ENCODE measurements around the gene TNIK.

The TNIK gene

DNA sequence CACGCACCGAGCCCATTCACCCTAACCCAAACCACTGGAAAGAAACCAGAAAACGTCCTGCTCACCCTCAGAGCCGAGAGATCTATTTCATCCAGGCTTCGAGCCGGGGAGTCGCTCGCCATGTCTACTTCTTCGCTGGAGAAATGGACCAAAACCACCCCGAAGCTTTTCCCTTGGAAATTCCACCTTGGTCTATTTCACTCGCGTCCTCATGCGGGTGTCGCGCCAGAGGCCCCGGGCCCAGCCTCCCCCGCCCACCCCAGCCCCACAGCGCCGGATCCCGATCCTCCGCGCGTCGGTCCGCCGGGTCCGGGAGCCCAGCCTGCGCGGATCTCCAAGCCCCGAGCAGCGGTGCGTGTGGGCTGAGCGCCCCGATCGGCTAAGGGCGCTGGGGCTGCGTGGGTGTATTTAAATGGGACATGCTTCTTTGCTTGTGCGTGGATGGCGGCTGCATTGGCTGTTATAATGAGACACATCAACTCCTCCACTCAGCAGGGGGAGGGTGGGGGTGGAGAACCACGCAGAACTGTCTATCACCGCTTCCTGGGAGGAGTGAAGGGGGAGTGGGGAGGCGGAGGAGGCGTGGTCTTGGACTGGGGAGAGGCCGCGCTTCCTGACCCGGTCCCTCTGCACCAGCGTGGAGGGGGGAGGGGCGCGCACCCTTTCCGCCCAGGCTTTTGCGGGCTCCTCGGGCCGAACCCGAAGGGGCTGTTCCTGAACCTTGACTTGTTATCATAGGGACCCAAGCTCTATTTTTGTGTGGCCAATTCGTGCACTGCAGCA is at the start of gene TNIK:
Gene TNIK, minus strand, starts transcription at position 464 of the 783 bp plus-strand sequence. Its CDS starts 342 bp downstream, at position 122.
- peak; percentile 90 for DNase-seq (ENCODE audit: low spot score)
- TF ChIP-seq, protein P1, sequence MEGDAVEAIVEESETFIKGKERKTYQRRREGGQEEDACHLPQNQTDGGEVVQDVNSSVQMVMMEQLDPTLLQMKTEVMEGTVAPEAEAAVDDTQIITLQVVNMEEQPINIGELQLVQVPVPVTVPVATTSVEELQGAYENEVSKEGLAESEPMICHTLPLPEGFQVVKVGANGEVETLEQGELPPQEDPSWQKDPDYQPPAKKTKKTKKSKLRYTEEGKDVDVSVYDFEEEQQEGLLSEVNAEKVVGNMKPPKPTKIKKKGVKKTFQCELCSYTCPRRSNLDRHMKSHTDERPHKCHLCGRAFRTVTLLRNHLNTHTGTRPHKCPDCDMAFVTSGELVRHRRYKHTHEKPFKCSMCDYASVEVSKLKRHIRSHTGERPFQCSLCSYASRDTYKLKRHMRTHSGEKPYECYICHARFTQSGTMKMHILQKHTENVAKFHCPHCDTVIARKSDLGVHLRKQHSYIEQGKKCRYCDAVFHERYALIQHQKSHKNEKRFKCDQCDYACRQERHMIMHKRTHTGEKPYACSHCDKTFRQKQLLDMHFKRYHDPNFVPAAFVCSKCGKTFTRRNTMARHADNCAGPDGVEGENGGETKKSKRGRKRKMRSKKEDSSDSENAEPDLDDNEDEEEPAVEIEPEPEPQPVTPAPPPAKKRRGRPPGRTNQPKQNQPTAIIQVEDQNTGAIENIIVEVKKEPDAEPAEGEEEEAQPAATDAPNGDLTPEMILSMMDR (IDR thresholded peaks at IDR 0.05; ENCODE audit: extremely low read depth, insufficient read depth, missing control alignments), result no peak
- in situ Hi-C loops (cut with MboI; ENCODE audit: low pct_unique_long_range_greater_than_20kb, low sequenced_read_pairs, unreplicated experiment), result no loop called here

DNA sequence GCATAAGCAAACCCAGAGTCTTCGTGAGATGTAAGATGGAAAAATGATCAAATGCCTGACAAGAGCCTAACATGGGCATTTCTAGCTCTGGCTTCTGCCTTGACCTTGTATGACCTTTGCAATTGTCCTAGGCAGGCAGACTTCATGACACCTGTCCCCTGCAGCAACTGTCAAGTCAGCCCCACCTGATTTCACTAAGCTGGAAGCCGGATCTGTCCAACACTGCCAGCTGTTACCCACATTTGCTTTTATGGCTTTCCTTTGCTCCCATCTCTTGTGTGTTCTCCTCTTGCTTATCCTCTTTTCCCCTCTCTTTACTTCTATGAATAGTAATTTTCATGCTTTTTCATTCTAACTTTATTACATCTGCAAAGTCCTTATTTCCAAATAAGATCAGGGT is 48.5 kb upstream of the TNIK start:
- TF ChIP-seq, protein P1 (IDR thresholded peaks at IDR 0.05; ENCODE audit: extremely low read depth, insufficient read depth, missing control alignments), result no peak
- no peak for DNase-seq (ENCODE audit: low spot score)
- in situ Hi-C loops (cut with MboI; ENCODE audit: low pct_unique_long_range_greater_than_20kb, low sequenced_read_pairs, unreplicated experiment), result no loop called here

DNA sequence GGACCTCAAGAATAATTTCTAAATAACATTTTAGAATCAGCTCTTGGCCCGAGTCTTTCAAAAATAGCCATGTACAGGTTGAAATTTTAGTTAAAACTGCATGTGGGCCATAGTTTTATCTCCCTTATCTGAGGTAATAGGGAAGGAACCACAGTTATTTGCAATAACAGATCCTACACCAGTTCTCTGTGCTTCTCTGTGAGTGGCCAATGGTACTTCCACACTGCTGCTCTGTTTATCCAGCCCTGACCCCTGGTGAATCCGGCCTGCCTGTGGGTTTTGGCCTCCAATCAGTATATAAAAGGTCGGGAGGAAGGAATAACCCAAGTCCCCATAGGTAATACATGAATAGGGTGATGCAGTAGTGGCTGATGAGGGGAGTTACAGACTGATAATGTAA is 48.0 kb upstream of the TNIK start:
- no peak for DNase-seq (ENCODE audit: low spot score)
- in situ Hi-C loops (cut with MboI; ENCODE audit: low pct_unique_long_range_greater_than_20kb, low sequenced_read_pairs, unreplicated experiment), result no loop called here
- TF ChIP-seq, protein P1 (IDR thresholded peaks at IDR 0.05; ENCODE audit: extremely low read depth, insufficient read depth, missing control alignments), result no peak

DNA sequence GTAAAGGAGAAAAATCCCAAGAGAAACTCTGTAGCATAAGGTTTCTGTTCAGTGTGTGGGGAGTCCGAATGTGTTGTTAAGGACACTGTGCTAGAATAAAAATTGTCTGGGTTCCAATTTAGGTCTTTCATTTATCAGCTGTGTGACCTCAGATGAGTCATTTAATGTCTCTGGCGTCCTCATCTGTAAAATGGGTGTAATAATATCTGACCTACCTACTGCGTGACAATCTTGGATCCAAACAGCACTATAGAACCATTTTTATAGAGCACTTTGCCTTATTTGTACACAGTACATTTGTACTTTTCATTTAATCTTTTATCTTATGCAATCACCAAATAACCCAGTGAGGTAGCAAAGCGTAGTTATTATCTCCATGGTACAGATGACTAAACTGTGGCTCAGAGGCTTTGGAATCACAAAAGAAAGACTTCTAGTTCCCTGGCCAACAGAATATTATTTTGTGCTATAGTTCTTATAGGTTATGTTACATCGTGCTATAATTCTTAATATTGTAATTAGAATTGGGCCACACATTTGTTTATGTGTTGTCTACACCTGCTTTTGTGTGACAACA is 46.6 kb upstream of the TNIK start:
- DNase-seq (ENCODE audit: low spot score), result no peak
- TF ChIP-seq, protein P1 (IDR thresholded peaks at IDR 0.05; ENCODE audit: extremely low read depth, insufficient read depth, missing control alignments), result no peak
- in situ Hi-C loops (cut with MboI; ENCODE audit: low pct_unique_long_range_greater_than_20kb, low sequenced_read_pairs, unreplicated experiment), result no loop called here

DNA sequence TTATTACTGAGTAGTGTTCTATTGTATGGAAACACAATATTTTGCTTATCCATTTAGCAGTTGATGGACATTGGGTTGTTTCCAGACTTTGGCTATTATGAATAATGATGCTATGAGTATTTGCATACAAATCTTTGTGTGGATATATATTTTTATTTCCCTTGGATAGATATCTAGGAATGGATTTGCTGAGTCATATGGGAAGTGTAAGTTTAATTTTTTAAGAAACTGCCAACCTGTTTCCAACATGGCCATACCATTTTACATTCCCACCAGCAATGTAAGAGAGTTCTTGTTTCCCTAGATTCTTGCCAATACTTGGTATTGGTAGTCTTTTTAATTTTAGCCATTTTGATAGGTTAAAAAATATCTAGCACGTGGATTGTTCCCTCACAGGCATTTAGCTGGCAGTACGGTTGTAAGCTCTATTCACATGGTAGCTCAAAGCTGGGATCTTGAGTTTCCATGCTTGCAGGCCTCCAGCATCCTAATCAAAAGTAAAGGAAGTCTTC is 45.7 kb upstream of the TNIK start:
- in situ Hi-C loops (cut with MboI; ENCODE audit: low pct_unique_long_range_greater_than_20kb, low sequenced_read_pairs, unreplicated experiment), result no loop called here
- TF ChIP-seq, protein P1 (IDR thresholded peaks at IDR 0.05; ENCODE audit: extremely low read depth, insufficient read depth, missing control alignments), result no peak
- no peak for DNase-seq (ENCODE audit: low spot score)

DNA sequence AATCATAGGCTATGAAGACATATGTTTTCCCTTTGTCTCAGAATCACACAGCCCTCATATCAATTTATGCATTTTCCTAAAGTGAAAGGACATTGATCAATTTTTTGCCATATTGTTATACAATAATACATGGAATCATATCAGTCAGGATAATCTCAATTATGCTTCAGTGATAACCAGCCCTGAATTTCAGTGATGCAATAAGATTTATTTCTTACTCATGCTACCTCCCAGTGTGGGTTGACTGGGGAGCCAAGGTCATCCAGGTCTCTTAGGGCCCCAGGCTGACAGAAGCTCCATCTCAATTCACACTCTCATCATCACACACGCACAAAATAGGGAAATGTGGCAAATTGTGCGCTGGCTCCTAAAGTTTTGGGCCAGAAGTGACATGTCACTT is 44.2 kb upstream of the TNIK start:
- no peak for DNase-seq (ENCODE audit: low spot score)
- in situ Hi-C loops (cut with MboI; ENCODE audit: low pct_unique_long_range_greater_than_20kb, low sequenced_read_pairs, unreplicated experiment), result no loop called here
- TF ChIP-seq, protein P1 (IDR thresholded peaks at IDR 0.05; ENCODE audit: extremely low read depth, insufficient read depth, missing control alignments), result no peak
